GM18907 (cell line): Measurements from ENCODE around the gene SLC2A4.

Experiments
- ATAC-seq: cut with Tn5 transposase; IDR thresholded peaks from one replicate; pipeline ENCODE4 v1.9.1; 2021; ENCODE audit warnings: mild to moderate bottlenecking, moderate library complexity; ENCODE audit not compliant: unreplicated experiment

Gene SLC2A4

GRCh38 chr17:7296189-7296861 lies 14.8 kb downstream of the SLC2A4 start:
- ATAC-seq, result peak; percentile 47

- ATAC-seq, result no peak
These were observed 22.7 kb downstream of the SLC2A4 start for GRCh38 chr17:7304179-7304578.

GRCh38 chr17:7306911-7307685 lies 25.6 kb downstream of the SLC2A4 start, which contains the start of gene EIF5A:
TSS of gene EIF5A (plus strand) at chr17:7307628. CDS start at chr17:7309636, 2,008 bp downstream.
- ATAC-seq, result peak; percentile 77

GRCh38 chr17:7307686-7308624 lies 26.4 kb downstream of the SLC2A4 start:
- no peak for ATAC-seq

- ATAC-seq, result peak; percentile 25
These were observed 27.3 kb downstream of the SLC2A4 start for GRCh38 chr17:7308625-7309433.

- no peak for ATAC-seq
These were observed 28.1 kb downstream of the SLC2A4 start for GRCh38 chr17:7309628-7310027.

GRCh38 chr17:7311110-7311705 lies 29.7 kb downstream of the SLC2A4 start:
- ATAC-seq, result no peak

- ATAC-seq, result no peak
These were observed 31.0 kb downstream of the SLC2A4 start for GRCh38 chr17:7312432-7313087.

GRCh38 chr17:7313088-7313889 lies 31.8 kb downstream of the SLC2A4 start:
- ATAC-seq, result no peak

GRCh38 chr17:7313890-7314718 lies 32.6 kb downstream of the SLC2A4 start:
- no peak for ATAC-seq

GRCh38 chr17:7314719-7315569 lies 33.4 kb downstream of the SLC2A4 start, which contains the start of gene GPS2:
TSS of gene GPS2 (minus strand) at chr17:7315360. CDS start at chr17:7315052, 308 bp downstream.
- ATAC-seq, result peak; percentile 61

GRCh38 chr17:7315570-7316235 lies 34.2 kb downstream of the SLC2A4 start:
- ATAC-seq, result no peak

- no peak for ATAC-seq
These were observed 35.8 kb downstream of the SLC2A4 start for GRCh38 chr17:7317161-7317803.

- no peak for ATAC-seq
These were observed 36.8 kb downstream of the SLC2A4 start for GRCh38 chr17:7318121-7318860.

GRCh38 chr17:7321466-7321865 lies 39.9 kb downstream of the SLC2A4 start:
- ATAC-seq, result no peak
